Heart left ventricle (tissue), 16 donors: ENCODE measurements around the gene SUPT20H. TPM values are rescaled to one million over a fixed set of nuclear protein-coding genes. Genes with fewer than 3 reads are reported as not detected.

Experiments used
- ATAC-seq, 4 donors: fragments of 200-7000 bp; cut with Tn5 transposase; one replicate each; pipeline ENCODE4 v1.9.1; 2020 to 2022; ENCODE audit warnings: moderate library complexity in 4 of 4, mild to moderate bottlenecking in 3 of 4, moderate number of reproducible peaks in 1 of 4
- DNase-seq, 5 donors: peaks; one replicate each; pipeline ENCODE4 v3.0.0-alpha.2; 2020
- H3K27ac ChIP-seq, 12 donors: fragments of 200-600 bp; sonication (generic) in 4 of 12; one replicate each; pipeline versions ENCODE4 v1.5.0 to v1.8.0; 2016 to 2022; ENCODE audit warnings: mild to moderate bottlenecking in 2 of 12
- H3K27me3 ChIP-seq, 9 donors: fragments of 200-600 bp; sonication (generic) in 2 of 9; one replicate each; pipeline versions ENCODE4 v1.5.1 to v1.8.0; 2016 to 2022; ENCODE audit warnings: mild to moderate bottlenecking in 3 of 9
- H3K36me3 ChIP-seq, 9 donors: fragments of 200-600 bp; sonication (generic) in 2 of 9; one replicate each; pipeline versions ENCODE4 v1.5.0 to v1.8.0; 2018 to 2022; ENCODE audit warnings: mild to moderate bottlenecking in 2 of 9
- H3K4me1 ChIP-seq, 12 donors: fragments of 200-600 bp; sonication (generic) in 4 of 12; one replicate each; pipeline versions ENCODE4 v1.5.0 to v1.8.0; 2016 to 2022; ENCODE audit warnings: mild to moderate bottlenecking in 3 of 12
- H3K4me3 ChIP-seq, 12 donors: fragments of 200-600 bp; sonication (generic) in 4 of 12; one replicate each; pipeline versions ENCODE4 v1.5.0 to v1.8.0; 2017 to 2022; ENCODE audit warnings: mild to moderate bottlenecking in 9 of 12, moderate library complexity in 4 of 12
- H3K9me3 ChIP-seq, 12 donors: fragments of 200-600 bp; sonication (generic) in 4 of 12; one replicate each; pipeline versions ENCODE4 v1.5.0 to v1.8.0; 2016 to 2022; ENCODE audit warnings: mild to moderate bottlenecking in 1 of 12
- CTCF ChIP-seq, 12 donors: fragments of 200-600 bp; sonication (generic) in 4 of 12; IDR thresholded peaks; one replicate each; pipeline versions ENCODE4 v1.5.0 to v1.8.0; 2018 to 2022; ENCODE audit warnings: antibody characterized with exemption in 12 of 12, mild to moderate bottlenecking in 5 of 12
- POLR2A ChIP-seq, 2 donors: fragments of 450-650 bp; IDR thresholded peaks; one replicate each; pipeline ENCODE4 v1.6.1; 2017; ENCODE audit warnings: antibody characterized with exemption in 2 of 2, mild to moderate bottlenecking in 2 of 2, moderate library complexity in 2 of 2
- WGBS, 4 donors: extraction: QIAGEN DNeasy Blood & Tissue Kit in 2 of 4; methylation state at CpG; one replicate each; pipeline versions ENCODE4 v1.1.5 to v1.1.7; 2013 to 2018; 5-methylcytosine and 5-hydroxymethylcytosine counted together
- intact Hi-C, 10 donors: fragments of 100-400 bp; cut with DNase I; formaldehyde crosslinking; loops; one replicate each; pipeline versions ENCODE4 v1.11.1 to v1.14.2; 2022
- polyA plus RNA-seq, 2 donors: library from polyadenylated mRNA; stranded (reverse); fragments of 200-250 nt; gene quantifications; one replicate each; pipeline ENCODE4 v1.2.3, GENCODE V29; 2013
- total RNA-seq, 9 donors: library from RNA; depleted of rRNA in 2 of 9; stranded (reverse); fragments of >200 nt in 2 of 9; fragmentation: NEBNext Ultra II Directional in 3 of 9; extraction: Animal tissue kit (Norgen Biotek cat#: 25700) in 3 of 9; gene quantifications; one replicate each; pipeline versions ENCODE4 v1.1.0 to v1.2.4, GENCODE V29; 2016 to 2023
- donor health status: ischemic (EF 13 %, LVEDD 7.1; RV severe dilation, severe dysfunction).
- donor health status: healthy with polysubstance abuse.
- donor health status: DM: no; HTN: yes; CAD: no.
- donor health status: DM: no; HTN: no; CAD: no.
- donor health status: ischemic (EF 25% LVEDD 6.9; RV normal size, moderate dysfunction).
- donor health status: ischemic (EF 25% LVEDD 5.7; RV mildly dilated, moderate dysfunction).
- donor health status: healthy.
- donor health status: DM: yes; HTN: yes; CAD: no.
- donor health status: ischemic (EF 35%, LVEDD 5.7; RV mildly dilated, moderate dysfunction).
- donor health status: nonischemic (EF 11% LVEDD 7.7; RV severe dilation, severe dysfunction).
- donor health status: DM: yes; HTN: yes; CAD: no.
- donor health status: PGD.
- donor health status: ischemic (EF 29% LVEDD 5.4; RV normal size, mild dysfunction).
- donor health status: nonischemic (EF 23%, LVEDD 6.1; RV moderate dilation, normal function).

The SUPT20H gene
- total and polyA plus RNA-seq, 11 donors: 18.0 to 32.8 (median 25.6) TPM

GRCh38 chr13:37101201-37101600 lies 41.7 kb upstream of the SUPT20H start:
- Histone ChIP-seq H3K27ac (no peak overlapping the region), H3K4me3 (no peak overlapping the region), H3K4me1 (no peaks in the 10 kb centered on the region), H3K27me3 (no peaks in the 10 kb centered on the region), H3K9me3 (no peaks in the 10 kb centered on the region), H3K36me3 (no peaks in the 10 kb centered on the region)
- intact Hi-C loops: loop anchor here in 1 of 10 donors (10.0 kb wide), 1 partner anchor 194 kb away; no protein-coding TSS in a partner anchor
- ATAC-seq (no peak), DNase-seq (no peak)
- TF ChIP-seq CTCF (IDR thresholded peaks at IDR 0.05): no peak
- no peak for TF ChIP-seq POLR2A (IDR thresholded peaks at IDR 0.05)
- 33 to 53% (median 42%) methylated on average over 1 of the region's 1 CpG for WGBS, 4 donors

- ATAC-seq: no peak
- no peaks in the 10 kb centered on the region for H3K36me3 ChIP-seq
- intact Hi-C loops: loop anchor here in 1 of 10 donors (10.0 kb wide), 1 partner anchor 194 kb away; no protein-coding TSS in a partner anchor
Observed at GRCh38 chr13:37100731-37101130, 41.2 kb upstream of the SUPT20H start.

GRCh38 chr13:37097076-37097475 lies 37.6 kb upstream of the SUPT20H start:
- no peaks in the 10 kb centered on the region for H3K4me1 ChIP-seq
- no peaks in the 10 kb centered on the region for H3K27me3 ChIP-seq
- TF ChIP-seq POLR2A (IDR thresholded peaks at IDR 0.05): no peak
- TF ChIP-seq CTCF (IDR thresholded peaks at IDR 0.05): no peak
- no peaks in the 10 kb centered on the region for H3K9me3 ChIP-seq
- no peaks in the 10 kb centered on the region for H3K36me3 ChIP-seq
- DNase-seq (no peak), ATAC-seq (no peak)
- 72 to 79% (median 75%) methylated on average over 4 of the region's 4 CpGs for WGBS, 4 donors
- intact Hi-C loops: no loop called here
- no peak overlapping the region for H3K27ac ChIP-seq
- H3K4me3 ChIP-seq: no peak overlapping the region

More at GRCh38 chr13:37100731-37101130, 41.2 kb upstream of the SUPT20H start:
- Histone ChIP-seq H3K9me3 (no peaks in the 10 kb centered on the region), H3K4me1 (no peaks in the 10 kb centered on the region), H3K27ac (no peak overlapping the region), H3K4me3 (no peak overlapping the region), H3K27me3 (no peaks in the 10 kb centered on the region)
- no peak for DNase-seq
- TF ChIP-seq CTCF (IDR thresholded peaks at IDR 0.05) (no peak), POLR2A (IDR thresholded peaks at IDR 0.05) (no peak)

- H3K27me3 ChIP-seq: no peaks in the 10 kb centered on the region
- no peaks in the 10 kb centered on the region for H3K36me3 ChIP-seq
- DNase-seq: no peak
- no peak for ATAC-seq
- TF ChIP-seq CTCF (IDR thresholded peaks at IDR 0.05) (no peak), POLR2A (IDR thresholded peaks at IDR 0.05) (no peak)
- H3K9me3 ChIP-seq: no peaks in the 10 kb centered on the region
- no peak overlapping the region for H3K4me3 ChIP-seq
- WGBS, 4 donors: 88 to 93% (median 90%) methylated on average over 4 of the region's 4 CpGs
- no peaks in the 10 kb centered on the region for H3K4me1 ChIP-seq
- H3K27ac ChIP-seq: no peak overlapping the region
- intact Hi-C loops: no loop called here
Observed at GRCh38 chr13:37094840-37095239, 35.4 kb upstream of the SUPT20H start.
